Stimulated activated naive CD8-positive, alpha-beta T cell treated with anti-CD3 and anti-CD28 coated beads, Interleukin-15, Interleukin-2, amounts not matched to agents 100 ng/mL and 50 ng/mL, for 24 hours (primary cell): ENCODE data around the gene KCTD7.
A peak's percentile ranks its signal among the peaks of the same experiment; 100 is the strongest.
"Not testable (repeated sequence)": the region's sequence is repeated elsewhere in the genome, so short reads cannot be mapped to it uniquely, and the experiment has no call there.

Experiments used
- H3K27ac Mint-ChIP-seq: one replicate; pipeline ENCODE4 v1.8.0; 2021; ENCODE audit warnings: mild to moderate bottlenecking, mixed read lengths
- H3K27me3 Mint-ChIP-seq: one replicate; pipeline ENCODE4 v1.8.0; 2021; ENCODE audit warnings: mixed read lengths
- H3K36me3 Mint-ChIP-seq: one replicate; pipeline ENCODE4 v1.8.0; 2021; ENCODE audit warnings: low read depth, mixed read lengths
- H3K4me1 Mint-ChIP-seq: one replicate; pipeline ENCODE4 v1.8.0; 2021; ENCODE audit warnings: low read depth, mixed read lengths
- H3K4me3 Mint-ChIP-seq: one replicate; pipeline ENCODE4 v1.8.0; 2021; ENCODE audit warnings: mild to moderate bottlenecking, mixed read lengths
- H3K9me3 Mint-ChIP-seq: one replicate; pipeline ENCODE4 v1.8.0; 2021; ENCODE audit warnings: mixed read lengths

The KCTD7 gene

GRCh38 chr7:66602159-66602558, 26.5 kb upstream of the KCTD7 start:
- Mint-ChIP-seq H3K27me3 (no peaks in the 10 kb centered on the region), H3K4me1 (no peaks in the 10 kb centered on the region), H3K4me3 (no peak overlapping the region), H3K36me3 (no peaks in the 10 kb centered on the region), H3K9me3 (no peaks in the 10 kb centered on the region), H3K27ac (no peak overlapping the region)

GRCh38 chr7:66604198-66604597, 24.5 kb upstream of the KCTD7 start:
- Mint-ChIP-seq H3K36me3 (no peaks in the 10 kb centered on the region), H3K27ac (no peak overlapping the region), H3K4me3 (no peak overlapping the region), H3K27me3 (no peaks in the 10 kb centered on the region), H3K4me1 (no peaks in the 10 kb centered on the region), H3K9me3 (no peaks in the 10 kb centered on the region)

- H3K36me3 Mint-ChIP-seq, H3K27ac Mint-ChIP-seq, H3K9me3 Mint-ChIP-seq, H3K4me1 Mint-ChIP-seq, H3K27me3 Mint-ChIP-seq, H3K4me3 Mint-ChIP-seq: not testable (repeated sequence)
Measured at GRCh38 chr7:66606540-66607291, 22.0 kb upstream of the KCTD7 start.

- H3K4me1 Mint-ChIP-seq, result no peaks in the 10 kb centered on the region
- no peak overlapping the region for H3K27ac Mint-ChIP-seq
- H3K36me3 Mint-ChIP-seq, result no peaks in the 10 kb centered on the region
- H3K9me3 Mint-ChIP-seq, result no peaks in the 10 kb centered on the region
- no peak overlapping the region for H3K4me3 Mint-ChIP-seq
- peaks cover 3% of the 10 kb centered on the region for H3K27me3 Mint-ChIP-seq
Measured at GRCh38 chr7:66609176-66609575, 19.5 kb upstream of the KCTD7 start.

- H3K4me3 Mint-ChIP-seq, result not testable (repeated sequence)
Measured at GRCh38 chr7:66614596-66614995, 14.1 kb upstream of the KCTD7 start.

GRCh38 chr7:66615699-66616098, 13.0 kb upstream of the KCTD7 start:
- H3K27ac Mint-ChIP-seq, result no peak overlapping the region
- peaks cover 2% of the 10 kb centered on the region for H3K27me3 Mint-ChIP-seq
- no peak overlapping the region for H3K4me3 Mint-ChIP-seq
- H3K9me3 Mint-ChIP-seq, result no peaks in the 10 kb centered on the region
- no peaks in the 10 kb centered on the region for H3K4me1 Mint-ChIP-seq
- no peaks in the 10 kb centered on the region for H3K36me3 Mint-ChIP-seq

More at GRCh38 chr7:66614596-66614995, 14.1 kb upstream of the KCTD7 start:
- H3K36me3 Mint-ChIP-seq, H3K27ac Mint-ChIP-seq, H3K4me1 Mint-ChIP-seq, H3K9me3 Mint-ChIP-seq, H3K27me3 Mint-ChIP-seq: not testable (repeated sequence)

GRCh38 chr7:66617295-66617694, 11.4 kb upstream of the KCTD7 start:
- H3K27ac Mint-ChIP-seq, result no peak overlapping the region
- H3K4me1 Mint-ChIP-seq, result no peaks in the 10 kb centered on the region
- H3K4me3 Mint-ChIP-seq, result no peak overlapping the region
- H3K36me3 Mint-ChIP-seq, result no peaks in the 10 kb centered on the region
- H3K9me3 Mint-ChIP-seq, result no peaks in the 10 kb centered on the region
- H3K27me3 Mint-ChIP-seq, result no peaks in the 10 kb centered on the region

- H3K9me3 Mint-ChIP-seq, H3K4me3 Mint-ChIP-seq, H3K27me3 Mint-ChIP-seq, H3K27ac Mint-ChIP-seq, H3K36me3 Mint-ChIP-seq, H3K4me1 Mint-ChIP-seq: not testable (repeated sequence)
Measured at GRCh38 chr7:66619341-66619948, 9.2 kb upstream of the KCTD7 start.

GRCh38 chr7:66626331-66626934, 2.2 kb upstream of the KCTD7 start:
- Mint-ChIP-seq H3K4me1 (peaks cover 28% of the 10 kb centered on the region), H3K27me3 (no peaks in the 10 kb centered on the region), H3K9me3 (no peaks in the 10 kb centered on the region), H3K27ac (peak overlapping the region; percentile 53), H3K4me3 (no peak overlapping the region), H3K36me3 (no peaks in the 10 kb centered on the region)

GRCh38 chr7:66627151-66627681, 1.5 kb upstream of the KCTD7 start:
- H3K4me1 Mint-ChIP-seq, result peaks cover 36% of the 10 kb centered on the region
- no peaks in the 10 kb centered on the region for H3K9me3 Mint-ChIP-seq
- H3K36me3 Mint-ChIP-seq, result no peaks in the 10 kb centered on the region
- H3K4me3 Mint-ChIP-seq, result peak overlapping the region; percentile 55
- H3K27me3 Mint-ChIP-seq, result no peaks in the 10 kb centered on the region
- no peak overlapping the region for H3K27ac Mint-ChIP-seq

GRCh38 chr7:66627881-66628360, 760 bp upstream of the KCTD7 start:
- no peaks in the 10 kb centered on the region for H3K9me3 Mint-ChIP-seq
- H3K4me3 Mint-ChIP-seq, result peak overlapping the region; percentile 87
- no peaks in the 10 kb centered on the region for H3K36me3 Mint-ChIP-seq
- peaks cover 40% of the 10 kb centered on the region for H3K4me1 Mint-ChIP-seq
- H3K27ac Mint-ChIP-seq, result peak overlapping the region; percentile 77
- no peaks in the 10 kb centered on the region for H3K27me3 Mint-ChIP-seq

GRCh38 chr7:66629222-66630062, 761 bp downstream of the KCTD7 start:
- Mint-ChIP-seq H3K27ac (peak overlapping the region; percentile 26), H3K4me1 (peaks cover 42% of the 10 kb centered on the region), H3K27me3 (no peaks in the 10 kb centered on the region), H3K36me3 (peaks cover 3% of the 10 kb centered on the region), H3K9me3 (no peaks in the 10 kb centered on the region), H3K4me3 (peak overlapping the region; percentile 68)

- Mint-ChIP-seq H3K36me3 (peaks cover 5% of the 10 kb centered on the region), H3K9me3 (no peaks in the 10 kb centered on the region), H3K4me3 (peak overlapping the region; percentile 54), H3K4me1 (peaks cover 48% of the 10 kb centered on the region), H3K27me3 (no peaks in the 10 kb centered on the region), H3K27ac (peak overlapping the region; percentile 12)
Measured at GRCh38 chr7:66630531-66630930, 1.9 kb downstream of the KCTD7 start.

GRCh38 chr7:66631471-66631870, 2.8 kb downstream of the KCTD7 start:
- Mint-ChIP-seq H3K27me3 (no peaks in the 10 kb centered on the region), H3K27ac (peak overlapping the region; percentile 53), H3K36me3 (peaks cover 5% of the 10 kb centered on the region), H3K4me1 (peaks cover 55% of the 10 kb centered on the region), H3K9me3 (no peaks in the 10 kb centered on the region), H3K4me3 (peak overlapping the region; percentile 54)
